ENCODE data around the gene TP53AIP1.

Gene TP53AIP1

GRCh38 chr11:128940603-128941002, 2.1 kb downstream of the TP53AIP1 start:
- no peak for DNase-seq (ENCODE audit: extremely low read depth, low read depth)
- no peak for TF ChIP-seq CTCF (IDR thresholded peaks at IDR 0.05; ENCODE audit: low read depth, low read length, missing control alignments)
- no peak overlapping the region for H3K4me3 ChIP-seq (replicated peaks; ENCODE audit: low read depth, low read length)

GRCh38 chr11:128940156-128940555, 2.5 kb downstream of the TP53AIP1 start:
- TF ChIP-seq CTCF (IDR thresholded peaks at IDR 0.05; ENCODE audit: low read depth, low read length, missing control alignments) = no peak
- no peak overlapping the region for H3K4me3 ChIP-seq (replicated peaks; ENCODE audit: low read depth, low read length)
- no peak for DNase-seq (ENCODE audit: extremely low read depth, low read depth)

DNA sequence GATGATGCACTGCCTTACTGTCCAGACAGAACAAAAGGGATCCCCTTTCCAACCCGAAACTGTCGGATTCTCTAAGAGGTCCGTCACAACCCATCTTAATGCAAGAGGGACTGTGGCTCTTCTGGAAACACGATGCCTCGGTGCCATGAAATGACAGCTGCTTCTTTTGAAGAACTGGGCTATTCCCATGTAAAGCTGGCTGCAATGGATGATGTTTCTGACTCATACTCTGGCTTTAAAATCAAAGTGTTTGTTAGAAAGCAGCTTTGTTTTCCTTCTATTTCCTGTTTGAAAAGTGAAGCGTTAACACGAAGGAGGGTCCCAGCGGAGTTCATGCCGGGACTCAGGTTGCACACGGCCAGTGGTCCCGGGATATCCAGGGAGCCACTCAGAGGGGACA, 3.1 kb downstream of the TP53AIP1 start:
- no peak for TF ChIP-seq CTCF (IDR thresholded peaks at IDR 0.05; ENCODE audit: low read depth, low read length, missing control alignments)
- no peak for DNase-seq (ENCODE audit: extremely low read depth, low read depth)
- no peak overlapping the region for H3K4me3 ChIP-seq (replicated peaks; ENCODE audit: low read depth, low read length)

- no peak overlapping the region for H3K4me3 ChIP-seq (replicated peaks; ENCODE audit: low read depth, low read length)
- no peak for TF ChIP-seq CTCF (IDR thresholded peaks at IDR 0.05; ENCODE audit: low read depth, low read length, missing control alignments)
- DNase-seq (ENCODE audit: extremely low read depth, low read depth) = no peak
Observed at GRCh38 chr11:128938156-128938885, 4.3 kb downstream of the TP53AIP1 start.

DNA sequence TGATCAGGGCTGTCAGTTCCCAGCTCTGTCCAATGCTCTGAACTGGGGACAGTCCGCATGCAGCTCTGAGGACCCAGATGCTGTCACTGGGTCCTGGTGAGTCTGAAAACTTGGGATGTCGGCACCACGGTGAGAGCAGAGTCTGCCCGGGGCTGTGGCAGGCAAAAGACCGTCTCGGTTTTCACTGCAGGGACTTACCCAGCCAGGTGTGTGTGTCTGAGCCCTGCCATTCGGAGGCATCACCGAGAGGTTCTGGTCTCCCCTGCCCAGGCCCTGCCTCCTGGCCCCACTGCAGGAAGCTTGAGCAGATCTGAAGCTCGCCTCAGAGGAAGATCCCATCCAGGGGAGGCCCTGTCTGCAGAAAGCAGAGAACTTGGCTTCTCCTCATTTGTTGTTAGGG, 5.2 kb downstream of the TP53AIP1 start:
- no peak overlapping the region for H3K4me3 ChIP-seq (replicated peaks; ENCODE audit: low read depth, low read length)
- no peak for DNase-seq (ENCODE audit: extremely low read depth, low read depth)
- TF ChIP-seq CTCF (IDR thresholded peaks at IDR 0.05; ENCODE audit: low read depth, low read length, missing control alignments) = no peak

DNA sequence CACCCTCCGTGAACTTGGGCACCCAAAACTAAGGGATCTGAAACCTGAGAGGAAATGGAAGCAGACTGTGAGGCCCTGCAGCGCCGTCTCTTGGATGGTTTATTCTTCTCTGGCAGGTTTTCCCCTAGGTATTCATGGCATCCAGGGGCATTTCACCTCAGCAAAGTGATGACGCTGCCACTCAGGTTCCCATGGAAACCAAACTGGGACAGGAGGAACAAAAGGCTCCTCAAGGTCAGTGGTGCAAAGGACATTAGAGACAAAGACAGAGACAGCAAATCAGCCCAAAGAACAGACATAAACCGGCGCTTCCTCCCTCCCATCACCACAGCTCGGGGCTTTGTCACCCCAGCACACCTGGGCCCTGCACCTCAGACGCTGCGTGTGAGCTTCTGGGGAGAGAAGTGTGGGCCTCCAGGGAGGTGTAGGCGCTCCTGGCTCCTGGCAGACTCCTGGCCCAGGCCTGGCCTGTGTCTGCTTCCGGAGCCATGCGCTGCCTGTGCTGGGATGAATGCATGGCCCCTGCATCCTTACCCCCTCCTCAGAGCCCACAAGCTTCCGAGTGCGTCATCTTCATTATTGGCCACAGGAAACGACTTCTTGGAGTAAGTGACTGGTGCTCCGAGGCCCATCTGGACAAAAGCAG, 5.9 kb downstream of the TP53AIP1 start:
- TF ChIP-seq CTCF (IDR thresholded peaks at IDR 0.05; ENCODE audit: low read depth, low read length, missing control alignments) = no peak
- H3K4me3 ChIP-seq (replicated peaks; ENCODE audit: low read depth, low read length) = no peak overlapping the region
- DNase-seq (ENCODE audit: extremely low read depth, low read depth) = no peak

Measured in HFF-Myc (cell line).